NCI-H2171 treated with DMSO at 0.1 percent for 48 hours (cell line): ENCODE data around the gene HBEGF.

ENCODE experiments used
- DNase-seq: peaks from one replicate; lab custom pipeline; 2025; lab: John Stamatoyannopoulos, UW

The HBEGF gene

DNA sequence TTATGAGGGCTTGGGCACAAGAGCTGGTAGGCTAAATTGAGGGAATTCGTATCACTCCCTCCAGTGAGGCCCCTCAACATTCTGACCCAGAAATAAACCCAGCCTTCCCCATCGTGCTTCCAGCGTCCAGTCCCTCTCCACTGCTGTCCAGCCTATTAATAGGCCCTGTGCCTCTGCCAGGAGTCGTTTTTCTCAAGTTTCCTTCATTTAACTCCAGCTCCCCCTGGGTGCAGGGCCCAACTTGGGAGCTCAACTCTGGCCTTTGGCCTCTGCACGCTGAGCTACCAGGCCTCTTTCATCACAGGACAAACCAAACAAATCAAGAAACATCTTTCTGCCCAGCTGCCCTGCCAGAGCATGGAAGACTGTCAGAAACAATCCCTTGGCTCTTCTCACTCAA is 10.0 kb downstream of the HBEGF start:
- no peak for DNase-seq

DNA sequence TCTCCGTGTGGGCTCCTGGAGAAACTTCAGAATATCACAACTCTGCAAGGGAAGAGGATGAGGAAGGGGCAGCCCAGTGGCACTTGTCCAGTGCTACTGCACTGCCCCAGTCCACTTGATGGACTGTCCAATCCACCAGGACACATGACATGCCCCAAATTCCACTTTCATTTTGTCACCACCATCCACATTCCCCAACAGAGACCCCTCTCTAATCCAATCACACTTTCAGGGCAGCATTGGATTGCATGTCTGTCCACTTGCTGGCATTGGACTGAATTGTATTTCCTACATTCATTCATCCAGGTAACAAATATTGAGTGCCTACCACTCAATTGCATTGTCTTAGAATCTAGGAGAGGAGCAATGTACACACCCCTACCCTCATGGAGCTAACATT is 14.8 kb downstream of the HBEGF start:
- no peak for DNase-seq

DNA sequence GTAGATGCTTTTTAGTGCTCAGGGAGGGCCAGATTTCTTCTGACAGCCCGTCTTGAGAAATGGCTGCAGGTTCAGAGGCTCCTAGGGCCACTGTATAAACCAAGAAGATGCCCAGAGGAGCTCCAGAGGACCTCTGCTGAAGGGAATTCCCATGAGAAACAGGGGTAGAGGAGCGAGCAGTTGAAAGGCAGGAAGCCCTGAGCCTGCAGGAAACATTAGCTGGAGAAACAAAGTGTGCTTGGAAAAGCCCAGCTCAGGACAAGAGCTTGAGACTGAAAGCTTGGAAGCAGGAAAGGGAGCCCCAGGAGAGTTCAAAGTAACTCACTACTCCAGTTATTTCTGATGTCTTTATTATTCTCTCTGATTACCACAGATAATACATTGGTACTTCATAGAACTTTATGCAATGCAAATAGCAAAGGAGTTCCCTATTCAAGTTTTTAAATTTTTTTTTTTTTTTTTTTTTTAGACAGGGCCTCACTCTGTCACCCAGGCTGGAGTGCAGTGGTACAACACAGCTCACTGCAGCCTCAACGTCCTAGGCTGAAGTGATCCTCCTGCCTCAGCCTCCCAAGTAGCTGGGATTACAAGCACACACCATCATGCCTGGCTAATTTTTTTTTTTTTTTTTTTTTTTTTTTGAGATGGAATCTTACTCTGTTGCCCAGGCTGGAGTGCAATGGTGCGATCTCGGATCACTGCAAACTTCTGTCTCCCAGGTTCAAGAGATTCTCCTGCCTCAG is 16.5 kb downstream of the HBEGF start:
- no peak for DNase-seq

DNA sequence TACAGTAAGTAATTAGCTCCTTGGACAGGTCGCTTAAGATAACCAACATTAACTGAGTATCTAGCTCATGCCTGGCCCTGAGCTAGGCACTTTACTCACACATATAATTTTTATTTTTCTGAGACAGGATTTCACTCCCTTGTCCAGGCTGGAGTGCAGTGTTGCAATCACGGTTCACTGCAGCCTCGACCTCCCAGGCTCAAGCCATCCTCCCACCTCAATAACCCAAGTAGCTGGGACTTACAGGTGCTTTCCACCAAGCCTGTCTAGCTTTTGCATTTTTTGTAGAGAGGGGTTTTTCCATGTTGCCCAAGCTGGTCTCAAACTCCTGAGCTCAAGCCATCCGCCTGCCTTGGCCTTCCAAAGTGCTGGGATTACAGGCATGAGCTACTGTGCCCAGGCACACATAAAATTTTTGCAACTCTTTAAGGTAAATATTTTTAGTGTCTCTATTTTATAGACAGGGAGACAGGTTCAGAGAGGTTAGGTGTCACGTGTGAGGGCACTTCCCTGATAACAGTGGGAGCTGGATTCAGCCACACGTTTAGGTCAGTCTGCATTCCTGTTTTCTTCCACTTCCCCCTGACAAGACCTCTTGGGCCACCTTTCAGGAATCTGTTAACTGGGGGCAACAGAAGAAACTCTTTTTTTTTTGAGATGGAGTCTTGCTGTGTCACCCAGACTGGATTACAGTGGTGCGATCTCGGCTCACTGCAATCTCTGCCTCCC is 18.2 kb downstream of the HBEGF start:
- no peak for DNase-seq

DNA sequence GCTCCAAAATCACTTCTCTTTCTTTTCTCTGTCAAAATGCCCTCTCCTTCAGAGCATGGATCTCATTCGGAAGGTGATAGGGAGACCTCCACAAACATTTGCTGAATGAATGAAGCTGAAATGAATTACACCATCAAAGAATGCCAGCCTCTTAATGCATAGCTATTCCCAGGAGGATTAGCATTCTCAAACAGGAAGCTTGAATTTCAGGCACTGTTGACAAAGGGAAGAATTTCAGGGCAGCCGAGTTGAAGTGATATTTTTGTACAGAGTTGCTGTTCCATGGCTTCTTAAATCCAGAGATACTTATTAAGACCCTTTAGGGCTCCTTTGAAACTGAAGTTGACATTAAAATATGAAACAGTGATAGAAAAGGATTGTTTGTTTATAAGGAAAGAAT is 18.8 kb downstream of the HBEGF start:
- DNase-seq: peak; percentile 53

DNA sequence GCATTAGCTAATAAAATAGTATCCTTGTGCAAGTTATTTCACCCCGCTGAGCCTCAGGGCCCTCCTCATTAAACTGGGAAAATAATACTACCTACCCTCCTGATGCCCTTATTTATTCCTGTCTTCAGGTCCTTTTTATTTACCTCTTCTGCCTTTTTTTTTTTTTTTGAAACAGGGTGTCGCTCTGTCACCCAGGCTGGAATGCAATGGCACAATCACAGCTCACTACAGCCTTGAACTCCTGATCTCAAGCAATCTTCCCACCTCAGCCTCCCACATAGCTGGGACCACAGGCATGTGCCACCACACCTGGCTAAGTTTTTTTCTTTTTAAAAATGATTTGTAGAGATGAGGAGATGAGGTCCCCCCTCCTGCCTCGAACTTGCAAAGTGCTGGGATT is 20.9 kb downstream of the HBEGF start:
- no peak for DNase-seq

DNA sequence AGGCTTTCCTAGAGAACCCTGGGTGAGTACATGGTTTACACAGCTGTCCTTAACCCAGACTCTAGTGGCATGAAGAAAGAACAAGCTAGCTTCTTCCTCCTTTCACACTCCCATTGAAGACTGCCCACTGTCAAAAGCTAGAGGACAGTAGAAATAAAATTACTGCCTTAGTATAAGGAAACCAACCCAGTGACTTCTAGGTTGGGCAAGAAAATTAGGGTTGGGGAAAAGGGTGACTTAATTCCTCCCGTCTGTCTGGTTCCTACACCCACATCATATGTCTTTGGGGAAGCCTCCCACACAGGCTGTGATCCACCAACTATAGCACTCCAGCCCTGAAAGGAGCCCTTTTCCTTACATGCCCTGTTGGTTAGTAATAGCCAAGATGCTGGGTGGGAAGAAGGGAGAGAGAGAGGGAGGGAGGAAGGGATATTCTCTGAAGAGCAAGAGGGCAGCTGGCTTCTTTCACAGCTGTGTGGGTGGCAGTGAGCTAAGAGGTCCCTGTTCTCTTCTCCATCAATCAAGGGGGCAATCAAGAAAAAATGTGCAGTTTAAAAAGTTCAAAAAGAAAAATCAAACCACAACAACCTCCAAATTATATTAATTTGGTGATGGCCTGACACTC is 21.7 kb downstream of the HBEGF start:
- DNase-seq: no peak

DNA sequence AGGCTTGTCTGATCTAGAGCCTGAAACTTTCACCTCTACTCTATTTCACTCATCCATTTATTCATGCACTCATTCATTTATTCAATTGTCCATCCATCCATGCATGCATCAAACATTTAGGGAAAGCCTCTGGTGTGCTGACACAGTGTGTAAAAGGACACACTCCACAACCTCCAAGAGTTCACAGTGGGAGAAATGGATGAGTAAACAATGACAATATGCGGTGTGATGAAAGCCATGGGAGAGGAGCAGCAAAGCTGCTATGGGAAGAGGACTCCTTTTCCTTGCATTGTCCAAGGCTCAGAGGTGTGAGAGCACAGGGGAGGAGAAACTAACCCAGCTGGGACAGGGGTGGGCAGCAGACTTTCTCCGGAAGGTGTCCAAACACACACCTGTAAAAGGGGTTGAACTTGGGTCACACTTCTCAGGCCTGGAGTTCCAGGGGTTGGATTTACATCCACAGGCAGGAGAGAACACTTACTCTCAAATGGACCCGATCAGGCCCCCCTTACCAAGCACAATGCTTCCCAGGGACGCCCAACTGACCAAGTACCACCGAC is 22.3 kb downstream of the HBEGF start:
- DNase-seq: no peak

DNA sequence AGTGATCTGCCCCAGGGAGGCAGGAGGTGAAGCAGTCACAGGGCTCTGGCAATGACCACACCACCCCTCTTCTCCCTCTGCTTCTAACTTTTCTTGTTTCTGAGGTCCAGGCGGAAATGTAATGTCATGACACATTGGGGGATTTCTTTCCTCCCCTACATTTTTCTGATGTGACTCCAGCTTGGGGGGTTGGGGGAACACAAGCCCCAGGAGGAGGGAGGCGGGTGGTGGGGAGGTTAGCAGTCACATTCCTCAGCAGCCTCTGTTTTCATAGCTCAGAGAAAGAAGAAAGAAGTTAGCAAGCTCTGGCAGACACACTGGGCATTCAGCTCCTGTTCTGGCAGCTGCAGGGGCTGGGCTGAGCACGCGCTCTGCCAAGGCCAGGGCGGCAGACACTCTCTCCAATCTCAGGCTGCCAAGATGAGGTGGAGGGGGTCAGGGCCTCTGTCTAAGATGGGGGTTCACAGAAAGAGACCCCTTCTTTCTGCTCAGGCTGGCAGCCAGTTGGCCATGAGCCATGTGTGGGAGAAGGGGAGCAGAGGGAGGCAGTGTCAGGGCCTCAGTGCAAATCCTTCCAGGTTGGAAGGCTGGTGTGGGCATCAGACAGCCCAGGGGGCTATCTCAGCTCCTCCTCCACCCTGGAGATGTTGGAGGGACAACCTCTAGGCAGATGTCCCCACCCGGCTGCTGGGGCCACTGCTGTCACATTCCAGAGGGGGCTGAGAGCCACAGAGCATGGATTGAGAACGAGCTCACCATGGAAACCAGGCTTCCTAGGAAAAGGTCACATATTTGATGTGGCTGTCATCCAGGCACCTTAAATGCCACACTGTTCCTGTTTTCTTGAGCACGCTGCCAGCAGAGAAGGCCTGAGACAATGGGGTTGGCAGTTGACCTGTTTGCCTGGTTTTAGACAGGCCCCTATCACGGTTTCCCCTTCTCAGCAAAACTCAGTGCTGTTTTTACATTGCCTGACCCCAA is 23.4 kb downstream of the HBEGF start:
- DNase-seq: no peak

DNA sequence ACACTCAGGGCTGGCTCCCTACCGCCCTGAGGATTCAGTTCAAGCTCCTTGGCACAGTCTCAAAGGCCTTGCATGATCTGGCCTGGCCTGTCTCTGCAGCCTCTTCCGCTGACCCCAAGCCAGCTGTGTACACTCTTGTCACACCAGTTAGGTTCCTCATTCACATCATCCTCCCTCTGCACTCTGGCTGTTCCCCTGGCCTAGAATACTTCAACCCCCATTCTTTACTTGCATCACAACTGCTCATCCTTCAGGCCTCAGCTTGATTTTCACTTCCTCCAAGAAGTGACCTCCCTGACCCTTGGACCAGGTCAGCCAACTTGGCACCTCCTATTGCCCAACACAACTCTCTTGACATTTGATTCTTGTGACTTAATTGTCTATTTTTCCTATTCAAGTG is 24.6 kb downstream of the HBEGF start:
- no peak for DNase-seq

DNA sequence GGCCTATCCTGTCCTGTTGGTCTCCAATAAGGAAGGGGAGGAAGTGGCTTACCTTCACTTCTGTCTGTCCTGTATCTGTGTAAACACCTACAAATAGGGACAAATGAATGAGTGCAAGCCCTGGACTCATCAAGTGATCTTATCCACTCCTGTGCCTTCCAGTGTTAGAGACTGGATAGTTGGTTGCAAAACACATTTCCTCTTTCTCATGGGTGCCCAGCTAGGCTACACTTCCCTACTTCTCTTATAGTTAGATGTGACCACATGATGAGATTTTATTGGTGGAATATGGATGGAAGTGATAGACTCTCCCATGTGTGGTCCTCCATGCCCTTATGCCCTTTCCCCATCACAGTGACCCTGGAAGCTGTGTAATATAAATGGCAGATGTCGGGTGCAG is 26.6 kb downstream of the HBEGF start:
- no peak for DNase-seq

DNA sequence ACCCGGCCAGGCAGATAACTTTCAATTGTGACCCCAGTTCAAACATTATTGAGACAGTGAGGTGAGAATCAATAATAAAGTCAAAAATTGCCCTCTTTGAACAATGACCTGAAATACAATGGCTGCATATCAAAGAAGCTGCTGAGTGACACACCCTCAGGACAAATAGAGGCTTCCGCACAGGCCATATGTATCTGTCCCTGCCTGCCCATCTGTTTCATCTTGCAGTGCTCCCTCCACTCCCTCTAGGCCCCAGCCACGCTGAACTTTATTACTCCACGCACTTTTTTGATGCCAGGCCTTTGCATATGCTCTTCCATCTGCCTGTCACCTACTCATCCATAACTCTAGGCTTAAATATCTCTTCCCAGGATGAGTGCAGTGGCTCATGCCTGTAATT is 27.6 kb downstream of the HBEGF start:
- peak; percentile 34 for DNase-seq

DNA sequence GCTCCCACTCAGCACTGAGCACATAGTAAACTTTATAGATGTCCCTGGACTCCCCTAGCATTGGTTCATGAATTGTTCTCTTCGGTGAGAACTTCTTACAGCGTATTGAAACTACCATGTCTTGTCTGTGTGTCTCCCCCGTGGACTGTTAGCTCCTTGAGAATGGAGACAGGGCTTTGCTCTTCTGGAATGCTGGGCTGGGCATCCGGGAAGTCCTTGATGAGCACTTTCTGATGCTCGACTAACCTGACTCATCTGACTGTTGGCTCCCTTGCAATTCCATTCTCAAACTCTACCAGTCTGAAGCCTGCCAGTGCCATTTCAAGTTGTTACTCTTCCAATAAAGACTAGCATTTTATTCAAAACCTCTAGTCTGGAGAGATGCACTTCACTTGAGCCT is 28.5 kb downstream of the HBEGF start:
- no peak for DNase-seq

DNA sequence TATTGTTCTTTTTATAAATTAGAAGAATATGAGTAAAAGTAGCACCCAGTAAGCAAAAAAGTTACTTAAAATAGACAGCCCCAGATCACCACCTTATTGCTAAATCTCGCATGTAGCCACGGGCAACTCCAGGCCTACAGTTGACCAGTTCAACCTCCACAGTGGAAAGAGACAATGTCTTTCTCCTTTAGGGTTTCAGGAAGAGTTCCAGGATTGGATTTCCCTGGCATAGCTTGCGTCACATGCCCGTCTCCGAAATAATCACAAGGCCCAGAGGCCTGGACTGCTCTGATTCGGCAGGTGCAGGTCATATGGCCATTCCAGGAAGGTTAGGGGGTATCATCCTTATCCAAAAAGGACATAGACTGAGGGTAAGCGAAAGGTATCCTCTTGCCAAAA is 33.6 kb downstream of the HBEGF start:
- DNase-seq: no peak

DNA sequence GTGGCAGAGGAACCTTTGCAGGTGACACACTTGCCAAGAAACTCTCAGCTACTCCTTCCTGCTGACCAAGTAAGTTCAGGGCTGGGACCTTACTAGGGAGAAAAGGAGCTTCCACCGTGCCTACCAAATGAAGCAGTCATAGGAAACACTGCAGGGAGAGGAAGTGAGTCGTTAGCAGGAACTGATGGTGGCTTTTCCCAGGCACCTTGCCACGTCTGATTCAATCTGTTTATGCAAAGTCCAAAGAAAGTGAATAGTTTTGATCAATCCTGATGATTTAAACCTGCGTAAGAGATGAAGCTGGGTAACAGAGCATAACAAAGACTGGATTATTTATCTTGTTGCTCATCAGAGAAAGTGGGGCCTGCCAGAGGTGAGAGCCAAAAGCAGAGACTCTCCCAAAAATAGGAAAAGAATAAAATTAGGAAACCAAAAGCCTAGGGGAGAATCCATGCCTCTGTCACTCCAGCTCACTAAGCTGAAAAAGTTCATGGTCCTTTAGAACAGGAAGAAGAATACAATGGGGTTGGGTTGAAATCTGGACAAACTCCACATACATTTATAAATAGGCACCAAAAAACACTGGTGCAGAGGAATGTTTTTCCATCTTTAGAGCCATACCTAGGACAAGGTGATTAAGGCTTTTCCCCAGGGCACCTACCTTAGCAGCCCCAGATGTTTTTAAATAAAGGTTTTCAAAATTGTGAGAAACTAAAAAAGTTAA is 34.2 kb downstream of the HBEGF start:
- DNase-seq: no peak

DNA sequence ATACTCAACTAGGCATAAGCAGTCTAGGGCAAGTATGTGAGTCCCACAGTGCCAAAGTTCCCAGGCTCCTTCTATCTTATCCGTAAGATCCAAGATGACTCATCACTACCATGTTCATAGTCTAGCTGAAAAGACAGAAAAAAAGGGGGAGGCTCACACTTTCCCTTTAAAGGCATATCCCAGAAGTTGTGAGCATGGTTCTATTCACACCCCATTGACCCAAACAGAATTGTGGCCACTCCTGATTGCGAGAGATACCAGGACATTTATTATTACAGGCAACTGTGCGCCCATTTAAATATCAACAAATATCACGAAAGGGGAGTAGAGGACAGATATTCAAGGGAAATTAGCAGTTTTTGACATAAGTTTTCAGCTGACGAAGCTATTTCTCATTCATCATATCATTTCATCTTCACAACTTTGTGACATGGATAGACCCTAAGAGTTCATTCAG is 35.4 kb downstream of the HBEGF start:
- no peak for DNase-seq

DNA sequence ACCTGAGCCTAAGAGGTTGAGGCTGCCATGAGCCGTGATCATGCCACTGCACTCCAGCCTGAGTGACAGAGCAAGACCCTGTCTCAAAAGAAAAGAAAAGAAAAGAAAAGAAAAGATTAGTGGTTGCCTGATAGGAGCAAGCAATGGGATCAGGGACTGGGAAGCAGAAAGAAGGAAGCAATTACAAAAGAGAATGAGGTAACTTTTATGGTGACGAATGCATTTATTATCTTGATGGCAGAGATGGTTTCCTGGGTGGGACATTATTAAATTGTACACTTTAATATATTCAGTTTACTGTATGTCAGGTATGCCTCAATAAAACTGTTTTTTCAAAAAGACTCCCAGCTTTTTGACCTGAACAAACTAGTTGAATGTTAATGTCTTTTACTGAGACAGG is 36.0 kb downstream of the HBEGF start:
- DNase-seq: no peak

DNA sequence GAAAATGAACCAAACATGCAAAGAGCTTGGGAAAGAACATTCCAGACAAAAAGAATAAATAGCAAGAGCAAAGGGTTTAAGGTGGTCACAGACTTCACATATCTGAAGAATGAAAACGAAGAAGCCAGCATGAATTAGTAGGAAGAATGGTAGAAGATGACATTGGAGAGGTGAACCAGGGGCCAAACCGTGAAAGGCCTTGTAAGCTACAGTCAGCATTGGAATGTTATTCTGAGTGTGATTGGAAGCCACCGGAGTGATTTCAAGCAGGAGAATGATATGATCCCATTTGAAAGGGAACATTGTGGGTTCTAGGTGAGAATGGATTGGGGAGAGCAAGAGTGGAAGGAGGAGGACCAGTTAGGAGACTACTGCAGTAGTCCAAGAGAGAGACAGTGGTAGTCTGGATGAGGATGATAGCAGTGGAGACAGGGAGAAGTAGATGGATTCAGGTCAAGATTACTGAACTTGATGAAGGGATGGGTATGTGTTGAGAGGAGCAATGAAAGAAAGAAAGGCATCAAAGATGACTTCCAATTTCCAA is 36.6 kb downstream of the HBEGF start:
- no peak for DNase-seq

DNA sequence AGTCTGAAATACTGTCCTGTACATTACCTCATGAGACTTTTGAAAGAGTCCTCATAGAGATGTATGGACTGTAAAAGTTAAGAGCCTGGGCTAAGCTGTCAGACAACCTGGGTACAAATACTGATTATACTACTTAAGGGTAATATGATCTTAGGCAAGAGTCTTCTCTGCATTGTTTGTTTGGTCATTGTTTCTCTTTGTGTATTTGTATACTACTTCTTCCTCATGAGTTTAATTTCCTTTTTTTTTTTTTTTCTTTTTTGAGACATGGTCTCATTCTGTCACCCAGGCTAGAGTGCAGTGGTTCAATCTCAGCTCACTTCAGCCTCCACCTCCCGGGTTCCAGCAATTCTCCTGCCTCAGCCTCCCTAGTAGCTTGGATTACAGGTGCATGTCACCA is 40.9 kb downstream of the HBEGF start:
- DNase-seq: no peak

DNA sequence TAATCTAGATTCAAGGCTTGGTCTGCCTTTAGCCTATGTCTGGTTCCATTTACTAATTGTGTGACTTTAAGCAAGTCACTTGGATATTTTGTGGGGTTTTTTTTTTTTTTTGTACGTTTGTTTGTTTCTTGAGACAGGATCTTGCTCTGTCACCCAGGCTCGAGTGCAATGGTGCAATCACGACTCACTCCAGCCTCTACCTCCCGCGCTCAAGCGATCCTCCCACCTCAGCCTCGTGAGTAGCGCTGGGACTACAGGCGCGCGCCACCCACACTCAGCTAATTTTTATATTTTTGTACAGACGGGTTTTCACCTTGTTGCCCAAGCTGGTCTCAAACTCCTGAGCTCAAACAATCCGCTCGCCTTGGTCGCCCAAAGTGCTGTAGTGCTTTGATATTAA is 42.4 kb downstream of the HBEGF start:
- no peak for DNase-seq
